ENCODE data around the gene JADE1.

DNA sequence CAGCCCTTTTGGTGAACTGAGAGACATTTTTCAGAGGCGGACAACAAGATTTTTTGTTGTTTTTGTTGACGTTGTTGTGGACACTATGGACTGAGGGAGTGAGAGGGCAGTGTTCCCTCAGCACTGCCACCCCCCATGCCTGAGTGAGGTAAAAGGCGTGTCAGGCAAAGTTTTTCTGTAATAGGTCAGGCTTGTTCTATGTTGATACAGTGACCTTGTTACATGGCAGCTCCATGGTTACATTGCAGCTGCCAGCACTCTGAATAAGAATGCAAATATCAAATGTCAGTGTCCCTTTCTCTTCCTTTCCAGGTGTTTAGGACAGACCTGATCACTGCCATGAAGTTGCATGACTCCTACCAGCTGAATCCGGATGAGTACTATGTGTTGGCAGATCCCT is 36.6 kb downstream of the JADE1 start:
- TF ChIP-seq, protein P1, sequence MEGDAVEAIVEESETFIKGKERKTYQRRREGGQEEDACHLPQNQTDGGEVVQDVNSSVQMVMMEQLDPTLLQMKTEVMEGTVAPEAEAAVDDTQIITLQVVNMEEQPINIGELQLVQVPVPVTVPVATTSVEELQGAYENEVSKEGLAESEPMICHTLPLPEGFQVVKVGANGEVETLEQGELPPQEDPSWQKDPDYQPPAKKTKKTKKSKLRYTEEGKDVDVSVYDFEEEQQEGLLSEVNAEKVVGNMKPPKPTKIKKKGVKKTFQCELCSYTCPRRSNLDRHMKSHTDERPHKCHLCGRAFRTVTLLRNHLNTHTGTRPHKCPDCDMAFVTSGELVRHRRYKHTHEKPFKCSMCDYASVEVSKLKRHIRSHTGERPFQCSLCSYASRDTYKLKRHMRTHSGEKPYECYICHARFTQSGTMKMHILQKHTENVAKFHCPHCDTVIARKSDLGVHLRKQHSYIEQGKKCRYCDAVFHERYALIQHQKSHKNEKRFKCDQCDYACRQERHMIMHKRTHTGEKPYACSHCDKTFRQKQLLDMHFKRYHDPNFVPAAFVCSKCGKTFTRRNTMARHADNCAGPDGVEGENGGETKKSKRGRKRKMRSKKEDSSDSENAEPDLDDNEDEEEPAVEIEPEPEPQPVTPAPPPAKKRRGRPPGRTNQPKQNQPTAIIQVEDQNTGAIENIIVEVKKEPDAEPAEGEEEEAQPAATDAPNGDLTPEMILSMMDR (IDR thresholded peaks at IDR 0.05): no peak
- TF ChIP-seq POLR2A (IDR thresholded peaks at IDR 0.05): no peak
